WI38 (cell line): ENCODE measurements around the gene ANO8.

ENCODE experiments used
- H3K4me3 ChIP-seq: 2 replicates; pipeline ENCODE4 v1.5.1; 2011; ENCODE audit warnings: low read depth, mild to moderate bottlenecking, control low read depth, low read length
- CTCF ChIP-seq: IDR thresholded peaks from 2 replicates; pipeline ENCODE4 v1.5.1; 2012; ENCODE audit warnings: low read depth, mild to moderate bottlenecking, control low read depth, low read length

The ANO8 gene, protein sequence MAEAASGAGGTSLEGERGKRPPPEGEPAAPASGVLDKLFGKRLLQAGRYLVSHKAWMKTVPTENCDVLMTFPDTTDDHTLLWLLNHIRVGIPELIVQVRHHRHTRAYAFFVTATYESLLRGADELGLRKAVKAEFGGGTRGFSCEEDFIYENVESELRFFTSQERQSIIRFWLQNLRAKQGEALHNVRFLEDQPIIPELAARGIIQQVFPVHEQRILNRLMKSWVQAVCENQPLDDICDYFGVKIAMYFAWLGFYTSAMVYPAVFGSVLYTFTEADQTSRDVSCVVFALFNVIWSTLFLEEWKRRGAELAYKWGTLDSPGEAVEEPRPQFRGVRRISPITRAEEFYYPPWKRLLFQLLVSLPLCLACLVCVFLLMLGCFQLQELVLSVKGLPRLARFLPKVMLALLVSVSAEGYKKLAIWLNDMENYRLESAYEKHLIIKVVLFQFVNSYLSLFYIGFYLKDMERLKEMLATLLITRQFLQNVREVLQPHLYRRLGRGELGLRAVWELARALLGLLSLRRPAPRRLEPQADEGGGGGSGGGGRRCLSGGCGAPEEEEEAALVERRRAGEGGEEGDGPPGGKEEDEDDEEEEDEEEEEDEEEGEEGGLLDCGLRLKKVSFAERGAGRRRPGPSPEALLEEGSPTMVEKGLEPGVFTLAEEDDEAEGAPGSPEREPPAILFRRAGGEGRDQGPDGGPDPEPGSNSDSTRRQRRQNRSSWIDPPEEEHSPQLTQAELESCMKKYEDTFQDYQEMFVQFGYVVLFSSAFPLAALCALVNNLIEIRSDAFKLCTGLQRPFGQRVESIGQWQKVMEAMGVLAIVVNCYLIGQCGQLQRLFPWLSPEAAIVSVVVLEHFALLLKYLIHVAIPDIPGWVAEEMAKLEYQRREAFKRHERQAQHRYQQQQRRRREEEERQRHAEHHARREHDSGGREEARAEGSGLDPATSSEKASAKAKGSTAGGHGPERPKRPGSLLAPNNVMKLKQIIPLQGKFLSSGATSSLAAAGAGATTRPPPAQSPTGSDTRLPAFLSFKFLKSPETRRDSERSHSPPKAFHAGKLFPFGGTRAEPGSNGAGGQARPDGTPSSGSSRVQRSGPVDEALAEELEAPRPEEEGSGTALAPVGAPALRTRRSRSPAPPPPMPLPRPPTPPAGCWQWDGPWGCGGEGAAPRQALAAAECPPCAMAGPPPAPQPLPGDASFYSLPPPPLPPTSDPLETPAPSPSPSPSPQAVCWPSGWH

DNA sequence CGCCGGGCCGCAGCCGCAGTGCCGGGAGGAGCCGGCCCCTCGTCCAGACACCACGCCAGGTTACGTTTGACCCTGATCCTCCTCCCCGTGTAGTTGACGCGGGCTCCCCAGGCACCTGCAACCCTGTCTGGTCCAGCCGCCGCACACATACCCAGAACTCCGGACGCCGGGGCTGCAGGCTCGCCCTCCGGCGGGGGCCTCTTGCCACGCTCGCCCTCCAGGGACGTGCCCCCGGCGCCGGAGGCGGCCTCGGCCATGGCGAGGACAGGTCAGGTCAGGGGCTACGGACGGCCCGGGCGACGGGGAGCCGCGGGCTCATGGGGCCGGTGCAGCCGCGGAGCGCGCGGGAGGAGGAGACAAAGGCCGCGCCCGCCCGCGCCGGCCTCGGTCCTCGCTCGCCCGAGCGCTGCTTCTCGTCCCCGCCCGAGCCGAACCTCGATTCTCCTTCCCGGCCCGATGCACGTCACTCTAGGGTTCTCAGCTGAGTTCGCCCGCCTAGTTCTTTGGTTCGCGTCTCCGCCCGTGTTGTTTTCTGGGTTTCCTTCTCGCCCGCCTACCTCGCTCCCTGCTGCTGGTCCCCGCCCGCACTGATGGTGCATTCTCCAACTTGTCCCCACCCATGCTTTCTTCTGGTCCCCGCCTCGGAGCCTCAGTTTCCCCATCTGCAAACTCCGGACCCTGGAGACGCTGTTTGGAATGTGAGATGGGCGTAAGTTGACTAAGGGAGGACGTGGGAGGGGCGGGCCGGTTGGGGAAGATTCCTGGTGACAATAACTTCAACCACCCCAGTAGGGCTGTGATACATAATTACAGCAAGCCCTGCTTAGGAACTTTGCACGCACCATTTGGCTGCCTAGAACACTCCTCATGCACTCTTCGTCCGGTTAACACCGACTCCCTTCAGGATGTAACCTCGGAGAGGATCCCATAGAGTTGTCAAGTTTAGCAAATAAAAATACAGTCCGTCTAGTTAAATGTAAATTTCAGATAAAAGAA, at the start of gene ANO8:
Gene ANO8 (minus strand): TSS at position 442 of the 996 bp plus-strand sequence. CDS start 185 bp downstream, at position 257.
- TF ChIP-seq CTCF: no peak

GRCh38 chr19:17380426-17381138, 45.9 kb upstream of the ANO8 start:
- no peak for TF ChIP-seq CTCF
- H3K4me3 ChIP-seq: no peak overlapping the region

More for the DNA sequence above, at the start of gene ANO8:
- peak within 1 kb of the TSS; percentile 82 for H3K4me3 ChIP-seq

GRCh38 chr19:17379221-17379631, 44.6 kb upstream of the ANO8 start:
- TF ChIP-seq CTCF: no peak
- no peak overlapping the region for H3K4me3 ChIP-seq

GRCh38 chr19:17378271-17378670, 43.6 kb upstream of the ANO8 start:
- no peak overlapping the region for H3K4me3 ChIP-seq
- no peak for TF ChIP-seq CTCF

DNA sequence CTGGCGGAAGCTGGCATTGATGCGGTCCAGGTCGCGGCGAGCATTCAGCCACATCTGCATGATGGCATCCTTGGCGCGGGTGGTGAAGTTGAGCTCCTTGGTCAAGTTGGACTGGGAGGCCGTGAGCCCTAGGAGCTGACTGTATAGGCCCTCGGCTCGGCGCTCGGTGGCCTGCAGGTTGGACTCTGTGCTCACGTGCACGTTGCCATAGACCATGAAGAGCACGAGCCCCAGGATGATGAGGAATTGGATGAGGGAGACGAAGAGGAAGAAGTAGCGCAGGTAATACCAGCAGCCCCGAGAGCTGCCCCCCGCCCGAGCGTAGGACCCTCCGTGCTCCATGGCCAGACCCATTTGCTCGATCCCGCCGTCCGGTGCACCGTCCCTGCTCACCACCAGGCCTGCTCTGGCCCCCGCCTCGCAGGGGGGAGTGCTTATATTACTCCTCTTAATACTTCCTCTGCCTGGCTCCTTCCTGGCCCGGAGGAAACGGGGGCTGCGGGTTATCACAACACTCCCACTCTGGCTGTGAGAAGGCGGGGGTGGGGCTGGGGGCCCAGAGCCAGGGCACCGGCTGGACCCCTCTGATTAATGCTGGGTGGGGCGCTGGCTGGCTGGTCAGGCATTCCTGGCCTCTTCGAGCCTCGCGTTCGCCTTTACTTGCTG, 42.4 kb upstream of the ANO8 start, which contains the start of gene PLVAP:
Gene PLVAP (minus strand): TSS at position 408 of the 666 bp plus-strand sequence. CDS start 54 bp downstream, at position 354.
- TF ChIP-seq CTCF: no peak
- no peak within 1 kb of the TSS for H3K4me3 ChIP-seq
